Measurements from ENCODE around the gene POPDC3.

DNA sequence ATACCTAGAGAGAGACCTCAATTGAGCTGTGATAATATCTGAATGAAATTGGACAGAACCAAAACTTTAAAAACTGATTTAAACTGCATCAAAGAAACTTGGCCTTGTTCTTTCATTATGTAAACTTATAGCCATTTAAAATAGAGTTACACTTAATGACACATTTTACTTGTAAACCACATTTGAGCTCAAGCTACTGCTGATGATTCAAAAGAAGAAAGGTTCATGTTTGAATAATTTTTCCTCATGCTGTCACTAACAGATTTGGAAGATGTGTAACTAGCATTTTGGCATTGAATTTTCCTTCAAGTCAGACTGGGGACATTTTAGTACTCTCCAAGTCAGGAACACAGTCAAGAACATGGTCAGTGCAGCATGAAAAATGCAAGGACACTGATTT, 26.9 kb downstream of the POPDC3 start:
- TF ChIP-seq, protein P1, sequence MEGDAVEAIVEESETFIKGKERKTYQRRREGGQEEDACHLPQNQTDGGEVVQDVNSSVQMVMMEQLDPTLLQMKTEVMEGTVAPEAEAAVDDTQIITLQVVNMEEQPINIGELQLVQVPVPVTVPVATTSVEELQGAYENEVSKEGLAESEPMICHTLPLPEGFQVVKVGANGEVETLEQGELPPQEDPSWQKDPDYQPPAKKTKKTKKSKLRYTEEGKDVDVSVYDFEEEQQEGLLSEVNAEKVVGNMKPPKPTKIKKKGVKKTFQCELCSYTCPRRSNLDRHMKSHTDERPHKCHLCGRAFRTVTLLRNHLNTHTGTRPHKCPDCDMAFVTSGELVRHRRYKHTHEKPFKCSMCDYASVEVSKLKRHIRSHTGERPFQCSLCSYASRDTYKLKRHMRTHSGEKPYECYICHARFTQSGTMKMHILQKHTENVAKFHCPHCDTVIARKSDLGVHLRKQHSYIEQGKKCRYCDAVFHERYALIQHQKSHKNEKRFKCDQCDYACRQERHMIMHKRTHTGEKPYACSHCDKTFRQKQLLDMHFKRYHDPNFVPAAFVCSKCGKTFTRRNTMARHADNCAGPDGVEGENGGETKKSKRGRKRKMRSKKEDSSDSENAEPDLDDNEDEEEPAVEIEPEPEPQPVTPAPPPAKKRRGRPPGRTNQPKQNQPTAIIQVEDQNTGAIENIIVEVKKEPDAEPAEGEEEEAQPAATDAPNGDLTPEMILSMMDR (IDR thresholded peaks at IDR 0.05) = no peak
- TF ChIP-seq POLR2A (IDR thresholded peaks at IDR 0.05) (no peak), POLR2AphosphoS5 (IDR thresholded peaks at IDR 0.05) (no peak)
